A673 (cell line): ENCODE results near the gene CDC42BPB. TPM values are rescaled to one million over a fixed set of nuclear protein-coding genes. Genes with fewer than 3 reads are reported as not detected.

ENCODE experiments used
- BruUV-seq: library from RNA; stranded (reverse); fragments of 400-500 nt; replicated peaks from 2 replicates; lab custom pipeline; 2021; lab: Mats Ljungman, UMichigan
- CTCF ChIA-PET: fragments of 300-600 bp; sonication (Branson Sonifier 250); formaldehyde crosslinking; loops from one replicate; lab custom pipeline; 2022; ENCODE audit warnings: antibody characterized with exemption; lab: Charles Lee
- POLR2A ChIA-PET: fragments of 300-600 bp; sonication (Branson Sonifier 250); formaldehyde crosslinking; loops from one replicate; lab custom pipeline; 2022; ENCODE audit warnings: antibody characterized with exemption; ENCODE audit not compliant: low non-redundant PET; lab: Charles Lee
- DNase-seq: peaks from one replicate; pipeline ENCODE4 v3.0.0-alpha.2; 2015; ENCODE audit warnings: low spot score
- H3K27ac ChIP-seq: fragments of 200-600 bp; sonication (generic); 2 replicates; pipeline ENCODE4 v1.5.1; 2016; ENCODE audit warnings: mixed run types, low read depth, mild to moderate bottlenecking, mixed read lengths, antibody characterized with exemption, low read length; ENCODE audit not compliant: poor library complexity, severe bottlenecking
- H3K27me3 ChIP-seq: fragments of 200-600 bp; sonication (generic); replicated peaks from 2 replicates; pipeline ENCODE4 v1.6.1; 2017; ENCODE audit warnings: mixed run types, low read depth, mild to moderate bottlenecking, mixed read lengths, antibody characterized with exemption, low read length; ENCODE audit not compliant: insufficient read depth, poor library complexity
- H3K36me3 ChIP-seq: fragments of 200-600 bp; sonication (generic); 2 replicates; pipeline ENCODE4 v1.6.1; 2016; ENCODE audit warnings: mixed run types, mild to moderate bottlenecking, mixed read lengths, antibody characterized with exemption, low read length; ENCODE audit not compliant: insufficient read depth, poor library complexity, severe bottlenecking
- H3K4me1 ChIP-seq: fragments of 200-600 bp; sonication (generic); 2 replicates; pipeline ENCODE4 v1.6.1; 2017; ENCODE audit warnings: mixed run types, mild to moderate bottlenecking, mixed read lengths, antibody characterized with exemption, low read length; ENCODE audit not compliant: insufficient read depth, poor library complexity, severe bottlenecking
- H3K4me3 ChIP-seq: fragments of 200-600 bp; sonication (generic); 2 replicates; pipeline ENCODE4 v1.5.1; 2016; ENCODE audit warnings: low read depth, mixed run types, mild to moderate bottlenecking, mixed read lengths, low read length; ENCODE audit not compliant: poor library complexity, severe bottlenecking
- H3K9me3 ChIP-seq: fragments of 200-600 bp; sonication (generic); 2 replicates; pipeline ENCODE4 v1.6.1; 2016; ENCODE audit warnings: mixed run types, low read depth, mild to moderate bottlenecking, mixed read lengths, antibody characterized with exemption, low read length; ENCODE audit not compliant: poor library complexity, severe bottlenecking
- CTCF ChIP-seq: fragments of 300-800, 200-600 bp; sonication (generic); conservative IDR thresholded peaks from 2 replicates; pipeline ENCODE4 v1.5.1; 2017; ENCODE audit warnings: low read depth, mild to moderate bottlenecking, antibody characterized with exemption, low read length, moderate library complexity, mixed read lengths
- EZH2 ChIP-seq: fragments of 200-600 bp; sonication (generic); IDR thresholded peaks from 2 replicates; pipeline ENCODE4 v1.6.1; 2017; ENCODE audit warnings: borderline replicate concordance, low read depth, mild to moderate bottlenecking, mixed read lengths, antibody characterized with exemption, low read length; ENCODE audit not compliant: poor library complexity, severe bottlenecking
- intact Hi-C: fragments of 100-400 bp; cut with micrococcal nuclease; formaldehyde crosslinking; loops from one replicate; pipeline ENCODE4 v1.10.0; 2022; ENCODE audit not compliant: unreplicated experiment
- total RNA-seq: library from RNA; stranded (reverse); gene quantifications from 2 replicates; pipeline ENCODE4 v1.2.3, GENCODE V29; 2021

Gene CDC42BPB
- total RNA-seq, 1 experiment from 2014 or later = 103 TPM

- peaks cover 88% of the 10 kb centered on the region for H3K36me3 ChIP-seq
- DNase-seq = no peak
- no peaks in the 10 kb centered on the region for H3K27me3 ChIP-seq
- H3K4me1 ChIP-seq = no peaks in the 10 kb centered on the region
- H3K4me3 ChIP-seq = no peak overlapping the region
- CTCF ChIA-PET = no interaction called here
- no peaks in the 10 kb centered on the region for H3K9me3 ChIP-seq
- no peak overlapping the region for H3K27ac ChIP-seq
- BruUV-seq = no TSS peak
- intact Hi-C loops = no loop called here
- TF ChIP-seq EZH2 (no peak), CTCF (no peak)
- POLR2A ChIA-PET = no interaction called here
Observed at GRCh38 chr14:102967506-102967795, 89.9 kb downstream of the CDC42BPB start.

- TF ChIP-seq EZH2 (no peak), CTCF (no peak)
- ChIA-PET POLR2A (no interaction called here), CTCF (no interaction called here)
- no peak overlapping the region for H3K4me3 ChIP-seq
- H3K27ac ChIP-seq = no peak overlapping the region
- no TSS peak for BruUV-seq
- DNase-seq = no peak
- H3K36me3 ChIP-seq = peaks cover 90% of the 10 kb centered on the region
- H3K9me3 ChIP-seq = no peaks in the 10 kb centered on the region
- H3K27me3 ChIP-seq = no peaks in the 10 kb centered on the region
- intact Hi-C loops = no loop called here
- H3K4me1 ChIP-seq = no peaks in the 10 kb centered on the region
Observed at GRCh38 chr14:102966681-102967505, 90.5 kb downstream of the CDC42BPB start.

- TF ChIP-seq CTCF (no peak), EZH2 (no peak)
- Histone ChIP-seq H3K4me1 (no peaks in the 10 kb centered on the region), H3K36me3 (peaks cover 89% of the 10 kb centered on the region), H3K27ac (no peak overlapping the region), H3K27me3 (no peaks in the 10 kb centered on the region), H3K4me3 (no peak overlapping the region), H3K9me3 (no peaks in the 10 kb centered on the region)
- ChIA-PET POLR2A (no interaction called here), CTCF (no interaction called here)
- DNase-seq = no peak
- intact Hi-C loops = no loop called here
- no TSS peak for BruUV-seq
Observed at GRCh38 chr14:102965971-102966655, 91.2 kb downstream of the CDC42BPB start.
